GM12892 (cell line): ENCODE measurements around the gene KISS1.

Source experiments
- DNase-seq: peaks from one replicate; pipeline ENCODE4 v3.0.0; 2011; ENCODE audit not compliant: insufficient read length
- FAIRE-seq: peaks from 2 replicates; lab custom pipeline; 2011; peaks lifted over from hg19 to GRCh38; lab: Jason Lieb, UNC
- POLR2A ChIP-seq: IDR thresholded peaks from 2 replicates; pipeline ENCODE4 v1.6.1; 2011; ENCODE audit warnings: low read depth, low read length, control low read depth
- POLR2AphosphoS5 ChIP-seq: IDR thresholded peaks from 2 replicates; pipeline ENCODE4 v1.6.1; 2011; ENCODE audit warnings: low read depth, low read length, control low read depth
- TAF1 ChIP-seq: IDR thresholded peaks from 2 replicates; pipeline ENCODE4 v1.6.1; 2011; ENCODE audit warnings: low read depth, mild to moderate bottlenecking, control low read depth, low read length, borderline replicate concordance

The KISS1 gene

DNA sequence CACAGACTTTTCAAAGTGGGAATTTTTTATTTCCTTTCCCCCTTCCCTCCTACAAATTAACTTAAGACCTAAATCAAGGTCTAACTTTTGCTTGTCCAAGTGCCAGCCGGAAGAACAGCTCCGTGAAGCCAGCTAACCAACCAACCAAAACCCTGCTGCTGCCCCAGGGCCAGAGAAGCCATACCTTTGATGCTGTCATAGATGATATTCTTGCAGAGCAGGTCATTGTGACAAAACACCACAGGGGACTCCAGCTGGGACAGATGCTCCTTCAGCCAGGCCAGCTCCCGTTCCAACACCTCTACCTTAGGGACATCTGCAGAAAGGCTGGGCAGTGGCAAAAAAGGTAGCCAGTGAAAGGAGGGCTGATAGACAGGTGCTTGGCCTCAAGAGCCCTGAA, 55.2 kb downstream of the KISS1 start:
- TF ChIP-seq POLR2A (no peak), TAF1 (no peak), POLR2AphosphoS5 (no peak)
- DNase-seq = no peak
- FAIRE-seq = no peak
